GM12891 (cell line): Measurements from ENCODE around the gene DIP2C.

Experiments
- POLR2A ChIP-seq: IDR thresholded peaks from 2 replicates; pipeline ENCODE4 v1.6.1; 2011; ENCODE audit warnings: low read depth, low read length, control low read depth
- SPI1 ChIP-seq: IDR thresholded peaks from 2 replicates; pipeline ENCODE4 v1.6.1; 2011; ENCODE audit warnings: low read depth, low read length, control low read depth
- TAF1 ChIP-seq: IDR thresholded peaks from 2 replicates; pipeline ENCODE4 v1.6.1; 2011; ENCODE audit warnings: low read depth, low read length, control low read depth

GRCh38 chr10:341081-341740, 348.3 kb downstream of the DIP2C start:
- TF ChIP-seq POLR2A (no peak), TAF1 (no peak), SPI1 (no peak)
